HUES6 (cell line): ENCODE measurements around the gene GLB1L.
"Not testable (repeated sequence)": the region's sequence is repeated elsewhere in the genome, so short reads cannot be mapped to it uniquely, and the experiment has no call there.

Source experiments
- H3K27ac ChIP-seq: 2 replicates; pipeline ENCODE4 v1.7.0; 2013; ENCODE audit warnings: low read depth, mild to moderate bottlenecking, low read length, inconsistent platforms
- H3K27me3 ChIP-seq: 2 replicates; pipeline ENCODE4 v1.6.1; 2013; ENCODE audit warnings: low read length; ENCODE audit not compliant: control insufficient read depth, insufficient read depth
- H3K36me3 ChIP-seq: 2 replicates; pipeline ENCODE4 v1.6.1; 2013; ENCODE audit warnings: low read length; ENCODE audit not compliant: control insufficient read depth, insufficient read depth
- H3K4me1 ChIP-seq: 2 replicates; pipeline ENCODE4 v1.6.1; 2013; ENCODE audit warnings: low read length; ENCODE audit not compliant: control insufficient read depth, insufficient read depth
- H3K4me3 ChIP-seq: 2 replicates; pipeline ENCODE4 v1.5.1; 2013; ENCODE audit warnings: low read depth, low read length
- H3K9ac ChIP-seq: one replicate; pipeline ENCODE4 v1.6.1; 2013; ENCODE audit warnings: mild to moderate bottlenecking, low read length
- H3K9me3 ChIP-seq: 2 replicates; pipeline ENCODE4 v1.6.1; 2013; ENCODE audit warnings: low read depth, low read length; ENCODE audit not compliant: control insufficient read depth, insufficient read depth

GLB1L gene

GRCh38 chr2:219200502-219201326 is 44.5 kb downstream of the GLB1L start:
- not testable (repeated sequence) for H3K27ac ChIP-seq, H3K4me1 ChIP-seq, H3K27me3 ChIP-seq, H3K36me3 ChIP-seq, H3K4me3 ChIP-seq, H3K9me3 ChIP-seq, H3K9ac ChIP-seq

DNA sequence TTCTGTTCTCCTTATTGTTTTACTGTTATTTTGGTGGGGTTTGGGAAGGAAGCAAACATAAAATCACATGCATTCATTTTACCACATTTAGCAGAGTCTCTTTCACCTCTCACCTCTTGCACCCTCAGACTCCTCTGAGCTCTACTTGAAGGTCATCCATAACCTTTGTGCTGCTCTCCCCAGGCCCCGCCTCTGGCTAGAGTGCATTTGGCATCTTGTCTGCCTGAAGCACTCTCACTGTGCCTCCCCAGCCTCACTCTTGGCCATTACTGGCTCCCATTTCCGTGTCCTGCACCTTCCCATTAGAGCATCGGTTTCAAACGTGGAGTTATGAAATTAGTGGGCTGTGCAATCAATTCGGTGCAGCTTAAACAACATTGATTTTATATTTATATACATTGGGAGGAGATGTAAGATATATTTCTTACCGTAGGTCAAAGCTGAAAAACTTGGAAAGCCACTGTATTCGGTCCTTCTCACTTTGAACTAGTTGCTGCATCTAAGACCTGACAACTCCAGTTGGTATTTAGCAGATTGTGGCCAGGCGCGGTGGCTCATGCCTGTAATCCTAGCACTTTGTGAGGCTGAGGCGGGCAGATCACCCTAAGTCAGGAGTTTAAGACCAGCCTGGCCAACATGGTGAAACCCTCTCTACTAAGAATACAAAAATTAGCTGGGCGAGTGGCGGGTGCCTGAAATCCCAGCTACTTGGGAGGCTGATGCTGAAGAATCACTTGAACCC is 45.6 kb downstream of the GLB1L start:
- no peak overlapping the region for H3K9ac ChIP-seq
- H3K4me3 ChIP-seq, result no peak overlapping the region
- H3K27ac ChIP-seq, result no peak overlapping the region
- H3K27me3 ChIP-seq, result no peaks in the 10 kb centered on the region
- no peaks in the 10 kb centered on the region for H3K4me1 ChIP-seq
- 0 out of 2 replicates have a peak, but pooled peaks cover 2% of the 10 kb centered on the region for H3K9me3 ChIP-seq
- no peaks in the 10 kb centered on the region for H3K36me3 ChIP-seq

DNA sequence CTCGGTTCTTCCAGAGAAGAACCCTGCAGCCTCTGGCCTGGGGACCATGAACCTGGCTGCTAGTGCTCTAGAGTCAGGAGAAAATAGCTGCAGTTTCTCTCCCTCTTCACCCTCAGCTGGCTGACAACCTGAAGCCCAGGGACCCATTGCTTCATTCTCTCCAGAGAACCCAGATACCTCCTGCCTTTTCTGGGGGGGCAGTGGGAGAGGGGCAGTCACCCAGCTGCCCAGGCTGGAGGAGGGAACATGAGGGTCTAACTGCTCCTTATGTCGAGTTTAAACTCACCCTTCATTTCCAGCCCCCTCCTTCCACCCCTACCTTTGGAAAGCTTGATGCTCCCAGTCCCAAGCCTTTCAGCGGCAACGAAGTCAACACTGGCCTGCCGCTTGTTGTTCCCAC is 46.3 kb downstream of the GLB1L start:
- Histone ChIP-seq H3K4me3 (no peak overlapping the region), H3K9me3 (no peaks in the 10 kb centered on the region), H3K36me3 (no peaks in the 10 kb centered on the region), H3K4me1 (no peaks in the 10 kb centered on the region), H3K9ac (no peak overlapping the region), H3K27me3 (no peaks in the 10 kb centered on the region), H3K27ac (no peak overlapping the region)

GRCh38 chr2:219197388-219197787 is 47.9 kb downstream of the GLB1L start:
- Histone ChIP-seq H3K36me3 (no peaks in the 10 kb centered on the region), H3K4me1 (no peaks in the 10 kb centered on the region), H3K4me3 (no peak overlapping the region), H3K9me3 (no peaks in the 10 kb centered on the region), H3K27me3 (no peaks in the 10 kb centered on the region), H3K9ac (no peak overlapping the region), H3K27ac (no peak overlapping the region)

DNA sequence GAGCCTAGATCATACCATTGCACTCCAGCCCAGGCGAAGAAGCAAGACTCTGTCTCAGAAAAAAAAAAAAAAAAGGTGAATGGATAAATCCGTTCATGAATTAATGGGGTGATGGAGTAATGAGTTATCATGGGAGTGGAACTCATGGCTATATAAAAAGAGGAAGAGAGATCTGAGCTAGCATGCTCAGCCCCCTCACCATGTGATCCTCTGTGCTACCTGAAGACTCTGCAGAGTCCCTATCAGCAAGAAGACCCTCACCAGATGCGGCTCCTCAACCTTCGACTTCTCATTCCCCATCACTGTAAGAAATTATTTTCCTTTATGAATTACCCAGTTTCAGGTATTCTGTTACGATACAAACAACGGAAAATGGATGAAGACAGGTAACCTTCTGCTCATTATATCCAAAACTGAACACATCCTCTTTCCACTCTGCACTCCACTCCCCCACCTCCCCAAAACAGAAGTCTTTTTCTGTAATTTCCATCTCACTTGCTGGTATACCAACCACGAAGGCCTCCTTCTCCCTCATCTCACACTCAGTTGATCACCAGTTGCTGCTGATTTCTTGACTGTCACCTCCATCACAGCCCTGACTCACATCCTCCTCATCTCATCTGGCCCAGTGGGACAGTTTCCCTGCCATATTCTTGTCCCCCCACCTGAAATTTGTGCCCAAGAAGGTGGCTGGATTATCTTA is 58.3 kb downstream of the GLB1L start:
- Histone ChIP-seq H3K9ac (no peak overlapping the region), H3K27ac (no peak overlapping the region), H3K36me3 (peaks cover 25% of the 10 kb centered on the region), H3K4me3 (no peak overlapping the region), H3K9me3 (no peaks in the 10 kb centered on the region), H3K4me1 (no peaks in the 10 kb centered on the region), H3K27me3 (no peaks in the 10 kb centered on the region)
